Erythroblast (primary cell): Measurements from ENCODE around the gene ALDH3A1.

Experiments
- GATA1 ChIP-seq: IDR thresholded peaks from 2 replicates; pipeline ENCODE4 v1.6.1; 2011; ENCODE audit warnings: low read depth, mild to moderate bottlenecking, control low read depth, low read length, moderate library complexity
- POLR2A ChIP-seq: IDR thresholded peaks from 2 replicates; pipeline ENCODE4 v1.6.1; 2011; ENCODE audit warnings: mild to moderate bottlenecking, low read length

GRCh38 chr17:19770985-19771735, 23.1 kb upstream of the ALDH3A1 start:
- TF ChIP-seq POLR2A (no peak), GATA1 (no peak)
